DND-41 (cell line): ENCODE data around the gene ZKSCAN5.

ENCODE experiments used
- ATAC-seq: fragments of 200-7000 bp; cut with Tn5 transposase; 3 replicates; pipeline ENCODE4 v1.9.1; 2021; ENCODE audit warnings: low read depth; ENCODE audit not compliant: insufficient read depth
- DNase-seq: peaks from one replicate; pipeline ENCODE4 v3.0.0-alpha.2; 2020
- H2AFZ ChIP-seq: 2 replicates; pipeline ENCODE4 v1.6.0; 2012; ENCODE audit warnings: low read depth, low read length
- H3K27ac ChIP-seq: 2 replicates; pipeline ENCODE4 v1.5.1; 2012; ENCODE audit warnings: low read length, inconsistent platforms
- H3K27me3 ChIP-seq: fragments of 200-600 bp; sonication (generic); 2 replicates; pipeline ENCODE4 v1.6.0; 2012; ENCODE audit warnings: low read length, mild to moderate bottlenecking, inconsistent platforms; ENCODE audit not compliant: insufficient read depth, poor library complexity
- H3K36me3 ChIP-seq: 2 replicates; pipeline ENCODE4 v1.5.1; 2012; ENCODE audit warnings: low read length, inconsistent platforms; ENCODE audit not compliant: insufficient read depth
- H3K4me1 ChIP-seq: 2 replicates; pipeline ENCODE4 v1.5.1; 2012; ENCODE audit warnings: mild to moderate bottlenecking, low read length; ENCODE audit not compliant: insufficient read depth
- H3K4me2 ChIP-seq: 2 replicates; pipeline ENCODE4 v1.6.0; 2012; ENCODE audit warnings: mild to moderate bottlenecking, moderate library complexity, low read length, inconsistent platforms; ENCODE audit not compliant: insufficient read depth
- H3K4me3 ChIP-seq, 2 experiments: fragments of 200-600 bp in 1 of 2; shearing (Covaris generic) in 1 of 2; 2 replicates each; pipeline ENCODE4 v1.5.1; 2012 to 2016; ENCODE audit warnings: inconsistent platforms in 2 of 2, low read length in 2 of 2, mild to moderate bottlenecking in 2 of 2, low read depth in 1 of 2, moderate library complexity in 1 of 2
- H3K79me2 ChIP-seq: 2 replicates; pipeline ENCODE4 v1.6.0; 2012; ENCODE audit warnings: low read length, inconsistent platforms; ENCODE audit not compliant: insufficient read depth
- H3K9ac ChIP-seq: 2 replicates; pipeline ENCODE4 v1.6.0; 2012; ENCODE audit warnings: low read depth, mild to moderate bottlenecking, inconsistent platforms, low read length, moderate library complexity
- H3K9me3 ChIP-seq: 2 replicates; pipeline ENCODE4 v1.5.1; 2012; ENCODE audit warnings: low read length, moderate library complexity, mild to moderate bottlenecking, inconsistent platforms; ENCODE audit not compliant: insufficient read depth, severe bottlenecking
- H4K20me1 ChIP-seq: 2 replicates; pipeline ENCODE4 v1.6.0; 2012; ENCODE audit warnings: low read length; ENCODE audit not compliant: insufficient read depth
- EZH2 ChIP-seq: IDR thresholded peaks from 3 replicates; pipeline ENCODE4 v1.6.1; 2012; ENCODE audit warnings: borderline replicate concordance, low read depth, mild to moderate bottlenecking, moderate library complexity, low read length, inconsistent platforms; ENCODE audit not compliant: severe bottlenecking
- TF ChIP-seq, protein P1 (sequence below): IDR thresholded peaks from 2 replicates; pipeline ENCODE4 v1.5.1; 2012; ENCODE audit warnings: borderline replicate concordance, low read length, moderate library complexity, mild to moderate bottlenecking; ENCODE audit not compliant: poor library complexity, severe bottlenecking; ENCODE audit errors: extremely low read depth

Gene ZKSCAN5

DNA sequence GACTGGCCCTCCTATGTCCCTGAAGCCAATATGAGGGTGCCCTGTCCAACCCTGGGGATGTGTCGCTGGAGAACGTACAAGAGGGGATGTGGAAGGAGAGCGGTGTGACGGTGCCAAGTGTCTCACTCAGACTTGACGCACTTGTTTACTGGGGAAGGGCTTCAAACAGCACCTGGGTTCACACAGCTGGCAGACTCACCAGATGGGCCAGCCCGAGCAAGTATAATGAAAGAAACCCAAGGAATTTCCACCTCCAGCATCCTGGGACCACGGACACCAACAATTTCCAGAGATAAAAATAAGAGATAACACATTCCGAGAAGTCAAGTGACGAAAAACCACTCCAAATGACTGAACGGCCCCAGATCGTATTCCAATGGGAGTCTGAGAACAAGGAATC, 43.8 kb upstream of the ZKSCAN5 start:
- Histone ChIP-seq H3K9me3 (no peaks in the 10 kb centered on the region), H3K36me3 (peaks cover 82% of the 10 kb centered on the region), H2AFZ (no peak overlapping the region), H3K27me3 (no peaks in the 10 kb centered on the region), H3K27ac (no peak overlapping the region), H3K79me2 (peaks cover 95% of the 10 kb centered on the region), H3K4me1 (peaks cover 36% of the 10 kb centered on the region), H3K4me2 (peak overlapping the region; percentile 24; the same call in 1 of the 2 replicates), H3K4me3 (no peak overlapping the region; a peak in 1 of 4 replicates), H4K20me1 (peaks cover 73% of the 10 kb centered on the region), H3K9ac (no peak overlapping the region)
- DNase-seq = no peak
- no peak for TF ChIP-seq EZH2
- TF ChIP-seq, protein P1, sequence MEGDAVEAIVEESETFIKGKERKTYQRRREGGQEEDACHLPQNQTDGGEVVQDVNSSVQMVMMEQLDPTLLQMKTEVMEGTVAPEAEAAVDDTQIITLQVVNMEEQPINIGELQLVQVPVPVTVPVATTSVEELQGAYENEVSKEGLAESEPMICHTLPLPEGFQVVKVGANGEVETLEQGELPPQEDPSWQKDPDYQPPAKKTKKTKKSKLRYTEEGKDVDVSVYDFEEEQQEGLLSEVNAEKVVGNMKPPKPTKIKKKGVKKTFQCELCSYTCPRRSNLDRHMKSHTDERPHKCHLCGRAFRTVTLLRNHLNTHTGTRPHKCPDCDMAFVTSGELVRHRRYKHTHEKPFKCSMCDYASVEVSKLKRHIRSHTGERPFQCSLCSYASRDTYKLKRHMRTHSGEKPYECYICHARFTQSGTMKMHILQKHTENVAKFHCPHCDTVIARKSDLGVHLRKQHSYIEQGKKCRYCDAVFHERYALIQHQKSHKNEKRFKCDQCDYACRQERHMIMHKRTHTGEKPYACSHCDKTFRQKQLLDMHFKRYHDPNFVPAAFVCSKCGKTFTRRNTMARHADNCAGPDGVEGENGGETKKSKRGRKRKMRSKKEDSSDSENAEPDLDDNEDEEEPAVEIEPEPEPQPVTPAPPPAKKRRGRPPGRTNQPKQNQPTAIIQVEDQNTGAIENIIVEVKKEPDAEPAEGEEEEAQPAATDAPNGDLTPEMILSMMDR = no peak
- no peak for ATAC-seq

DNA sequence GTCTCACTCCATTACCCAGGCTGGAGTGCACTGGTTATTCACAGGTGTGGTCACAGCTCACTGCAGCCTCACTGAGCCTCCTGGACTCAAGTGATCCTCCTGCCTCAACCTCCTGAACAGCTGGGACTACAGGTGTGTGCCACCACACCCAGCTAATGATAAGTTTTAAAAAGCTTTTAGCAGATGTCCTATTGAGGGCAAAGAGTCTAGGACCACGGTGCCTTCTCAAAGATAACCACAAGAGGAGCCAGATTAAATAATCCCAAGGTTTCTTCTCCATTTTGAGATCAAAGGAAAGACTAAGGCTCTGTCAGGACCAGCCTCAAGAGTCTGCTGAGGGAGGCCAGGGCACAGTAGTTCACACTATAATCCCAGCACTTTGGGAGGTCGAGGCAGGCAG, 43.2 kb upstream of the ZKSCAN5 start:
- ATAC-seq = no peak
- no peak overlapping the region for H3K9ac ChIP-seq
- no peaks in the 10 kb centered on the region for H3K27me3 ChIP-seq
- H3K36me3 ChIP-seq = peaks cover 79% of the 10 kb centered on the region
- H4K20me1 ChIP-seq = peaks cover 68% of the 10 kb centered on the region
- peaks cover 37% of the 10 kb centered on the region for H3K4me1 ChIP-seq
- H2AFZ ChIP-seq = no peak overlapping the region
- no peak overlapping the region for H3K4me3 ChIP-seq
- TF ChIP-seq EZH2 = no peak
- TF ChIP-seq, protein P1 = peak; percentile 26
- no peaks in the 10 kb centered on the region for H3K9me3 ChIP-seq
- H3K27ac ChIP-seq = no peak overlapping the region
- DNase-seq = no peak
- H3K79me2 ChIP-seq = peaks cover 95% of the 10 kb centered on the region
- peak overlapping the region; percentile 24; the same call in 1 of the 2 replicates for H3K4me2 ChIP-seq

DNA sequence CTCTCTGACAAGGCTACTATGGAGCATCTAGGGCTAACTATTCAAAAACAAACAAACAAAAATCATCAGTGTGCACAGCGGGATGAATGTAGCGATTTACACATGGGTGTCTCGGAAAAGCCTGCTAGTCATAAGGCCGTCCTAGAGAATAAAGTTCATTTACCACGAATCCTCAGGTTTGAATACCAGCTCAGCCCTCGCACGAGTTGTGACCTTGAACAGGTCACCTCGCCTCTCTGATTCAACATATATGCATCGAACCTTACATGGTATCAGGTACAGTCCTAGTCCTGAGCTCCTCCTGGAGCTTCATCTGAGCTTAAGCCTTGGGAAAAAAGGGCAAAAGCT, 39.1 kb upstream of the ZKSCAN5 start:
- DNase-seq = no peak

More for the DNA sequence above, 39.1 kb upstream of the ZKSCAN5 start:
- Histone ChIP-seq H3K4me2 (peak overlapping the region; percentile 96), H3K4me1 (peaks cover 43% of the 10 kb centered on the region), H3K4me3 (peak overlapping the region; percentile 51 to 79; a peak in 3 of 4 replicates), H2AFZ (peak overlapping the region; percentile 87), H3K9me3 (no peaks in the 10 kb centered on the region), H3K27me3 (no peaks in the 10 kb centered on the region), H3K27ac (peak overlapping the region; percentile 85), H3K36me3 (peaks cover 37% of the 10 kb centered on the region), H3K9ac (peak overlapping the region; percentile 83), H3K79me2 (peaks cover 62% of the 10 kb centered on the region), H4K20me1 (peaks cover 27% of the 10 kb centered on the region)
- TF ChIP-seq EZH2 = no peak
- TF ChIP-seq, protein P1 = no peak
- ATAC-seq = no peak; the same call in 2 of the 3 replicates
